SKM-1 (cell line): ENCODE results near the gene MAP3K6.

Source experiments
- DNase-seq: peaks from one replicate; lab custom pipeline; 2025; ENCODE audit not compliant: unreplicated experiment; lab: John Stamatoyannopoulos, UW

Gene MAP3K6

DNA sequence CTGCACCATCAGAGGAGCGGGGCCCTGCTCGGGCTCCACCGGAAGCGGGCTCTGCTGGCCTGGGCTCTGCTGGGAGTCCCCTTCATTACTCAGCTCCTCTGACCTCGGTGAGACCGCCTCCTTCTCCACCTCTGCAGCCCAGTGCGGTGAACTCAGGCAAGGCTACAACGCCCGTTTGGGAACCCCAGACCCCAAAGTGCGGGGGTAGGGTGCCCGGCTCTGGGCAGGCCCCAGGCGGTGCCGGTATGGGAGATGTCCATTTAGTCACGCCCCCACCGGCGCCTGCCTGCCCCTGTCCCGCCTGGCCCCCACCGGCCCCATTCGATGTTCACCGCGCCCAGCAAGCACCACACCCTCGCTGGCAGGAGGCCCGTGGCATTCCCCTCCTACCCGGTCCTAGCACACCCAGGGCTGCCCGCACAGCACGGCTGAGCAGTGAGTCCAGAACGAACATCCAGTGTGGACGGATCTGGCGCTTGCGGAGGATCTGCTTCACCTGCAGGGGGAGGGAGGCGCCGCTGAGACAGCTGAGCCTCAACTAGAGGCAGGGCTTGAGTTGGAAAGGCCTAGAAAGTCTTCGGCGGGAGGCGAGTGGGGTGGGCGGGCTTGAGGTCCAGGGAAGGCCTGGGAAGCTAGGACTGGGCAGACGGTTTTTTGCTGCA lies 10.0 kb downstream of the MAP3K6 start:
- DNase-seq: no peak

- DNase-seq: no peak
Measured at GRCh38 chr1:27356277-27356618, 10.5 kb downstream of the MAP3K6 start.

- DNase-seq: no peak
Measured at GRCh38 chr1:27355683-27356082, 11.1 kb downstream of the MAP3K6 start.

DNA sequence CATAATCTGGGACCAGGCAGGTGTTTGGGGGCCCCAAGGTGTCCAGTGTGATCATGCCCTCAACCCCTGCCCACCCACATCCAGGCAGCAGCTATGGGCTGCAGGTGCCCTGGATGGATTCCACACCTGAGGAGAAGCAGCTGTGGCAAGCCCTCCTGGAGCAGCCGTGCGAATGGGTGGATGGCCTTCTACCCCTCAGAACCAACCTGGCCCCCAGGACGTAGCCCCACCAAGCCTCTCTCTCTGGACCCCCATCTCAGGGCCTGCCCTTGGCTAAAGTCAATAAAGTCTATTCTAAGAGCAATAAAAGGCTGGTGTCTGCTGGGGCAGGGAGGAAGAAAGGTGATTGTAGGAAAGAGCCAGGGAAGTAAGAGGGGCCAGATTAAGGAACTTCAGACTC lies 13.1 kb downstream of the MAP3K6 start:
- DNase-seq: no peak

DNA sequence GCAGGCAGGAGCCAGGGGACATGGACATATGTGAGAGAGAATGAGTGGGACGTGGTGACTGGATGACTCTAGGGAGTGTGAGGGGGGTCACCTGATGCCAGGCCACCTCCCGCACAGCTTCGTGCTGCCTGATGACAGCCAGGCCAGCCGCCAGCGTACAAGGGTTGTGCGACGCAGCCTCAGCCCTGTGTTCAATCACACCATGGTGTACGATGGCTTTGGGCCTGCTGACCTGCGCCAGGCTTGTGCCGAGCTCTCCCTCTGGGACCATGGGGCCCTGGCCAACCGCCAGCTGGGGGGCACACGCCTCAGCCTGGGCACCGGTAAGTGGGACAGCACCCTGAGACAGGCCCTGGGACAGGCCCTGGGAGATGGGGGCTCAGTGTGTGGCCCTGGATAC lies 13.6 kb downstream of the MAP3K6 start:
- DNase-seq: no peak

DNA sequence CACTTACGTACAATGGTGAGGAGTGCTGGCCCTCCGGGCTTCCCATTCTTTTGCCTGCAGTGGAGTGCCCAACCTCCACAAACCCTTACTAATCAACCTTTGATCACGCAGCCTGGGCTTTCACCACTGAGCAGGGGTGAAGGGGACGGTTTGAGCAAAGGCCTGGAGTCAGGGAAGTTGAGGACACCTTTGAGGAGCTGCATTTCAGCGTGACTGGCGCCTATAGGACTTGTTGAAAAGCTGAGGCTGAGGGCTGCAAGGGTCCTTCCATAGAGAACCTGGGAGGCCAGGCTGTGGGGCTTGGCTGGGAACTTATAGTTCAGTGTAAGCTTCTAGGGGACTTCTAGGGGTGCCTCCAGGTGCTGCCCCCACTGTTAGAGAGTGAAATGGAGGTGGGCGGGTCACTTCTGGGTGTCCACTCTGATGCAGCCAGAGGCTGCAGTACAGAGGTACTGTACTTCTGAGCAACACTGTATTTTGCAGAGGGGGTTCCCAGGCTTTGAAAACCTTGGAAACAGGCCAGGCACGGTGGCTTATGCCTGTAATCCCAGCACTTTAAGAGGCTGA lies 15.1 kb downstream of the MAP3K6 start:
- no peak for DNase-seq

DNA sequence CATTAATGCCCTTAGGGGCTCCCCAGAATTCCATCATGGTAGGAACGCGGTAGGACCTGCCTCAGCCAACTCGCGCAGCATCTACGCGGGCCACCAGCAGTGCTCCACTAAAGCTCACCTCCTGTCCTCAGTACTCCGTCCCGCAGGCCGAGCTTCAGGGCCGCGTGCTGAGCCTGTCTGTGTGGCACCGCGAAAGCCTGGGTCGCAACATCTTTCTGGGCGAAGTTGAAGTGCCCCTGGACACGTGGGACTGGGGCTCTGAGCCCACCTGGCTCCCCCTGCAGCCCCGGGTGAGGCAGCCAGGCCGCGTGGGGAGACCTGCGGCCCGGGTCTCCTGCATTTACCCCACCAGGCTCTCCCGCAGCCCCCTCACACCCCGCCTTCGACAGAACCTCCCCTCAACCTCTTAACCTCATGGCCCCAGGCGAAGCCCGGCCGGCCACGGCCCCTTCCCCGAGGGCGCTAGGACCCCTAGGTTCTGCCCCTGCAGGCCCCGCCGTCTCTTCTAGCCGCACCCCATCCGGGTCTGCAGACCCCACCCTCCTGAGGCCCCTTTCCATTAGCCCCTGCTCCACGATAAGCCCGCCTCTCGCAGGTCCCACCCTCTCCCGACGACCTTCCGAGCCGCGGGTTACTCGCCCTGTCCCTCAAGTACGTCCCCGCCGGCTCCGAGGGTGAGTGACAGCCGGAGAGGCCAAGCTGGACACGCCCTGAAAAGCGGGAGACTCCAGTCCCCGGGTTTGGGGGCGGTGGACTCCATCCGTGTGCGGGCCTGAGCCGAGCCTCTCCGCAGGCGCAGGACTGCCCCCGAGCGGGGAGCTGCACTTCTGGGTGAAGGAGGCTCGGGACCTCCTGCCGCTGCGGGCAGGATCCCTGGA lies 15.9 kb downstream of the MAP3K6 start:
- no peak for DNase-seq

DNA sequence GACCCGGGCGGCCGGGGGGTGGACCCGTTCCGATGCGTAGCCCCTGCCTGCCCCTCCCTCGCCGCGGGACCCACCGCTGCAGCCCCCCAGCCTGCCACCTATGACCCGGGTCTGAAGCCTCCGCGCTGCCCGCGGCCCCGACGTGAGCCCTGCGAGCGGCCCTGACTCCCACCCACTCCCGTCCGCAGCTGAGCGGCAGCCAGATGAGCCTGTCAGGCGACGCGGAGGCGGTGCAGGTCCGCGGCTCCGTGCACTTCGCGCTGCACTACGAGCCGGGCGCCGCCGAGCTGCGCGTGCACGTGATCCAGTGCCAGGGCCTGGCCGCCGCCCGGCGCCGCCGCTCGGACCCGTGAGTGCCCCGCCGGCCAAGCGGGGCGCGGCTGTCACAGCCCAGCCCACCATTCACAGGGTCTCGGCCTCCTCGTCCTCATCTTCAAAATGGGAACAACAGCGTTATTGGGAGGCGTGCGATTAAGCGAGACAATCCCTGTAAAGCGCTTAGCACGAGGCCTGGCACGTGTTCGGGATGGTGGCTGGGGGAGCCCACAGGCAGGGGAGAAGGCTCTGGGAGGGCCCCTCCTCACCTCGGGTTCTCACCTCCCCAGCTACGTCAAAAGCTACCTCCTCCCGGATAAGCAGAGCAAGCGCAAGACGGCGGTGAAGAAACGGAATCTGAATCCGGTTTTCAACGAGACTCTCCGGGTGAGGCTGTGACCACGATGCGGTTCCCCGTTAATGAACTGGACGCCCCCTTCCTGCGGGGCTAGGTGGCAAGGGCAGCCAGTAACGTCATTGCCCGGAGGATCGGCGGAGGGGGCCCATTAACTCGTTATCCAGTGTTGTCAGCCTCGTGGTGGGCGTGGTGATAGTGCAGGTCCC lies 16.7 kb downstream of the MAP3K6 start:
- no peak for DNase-seq

DNA sequence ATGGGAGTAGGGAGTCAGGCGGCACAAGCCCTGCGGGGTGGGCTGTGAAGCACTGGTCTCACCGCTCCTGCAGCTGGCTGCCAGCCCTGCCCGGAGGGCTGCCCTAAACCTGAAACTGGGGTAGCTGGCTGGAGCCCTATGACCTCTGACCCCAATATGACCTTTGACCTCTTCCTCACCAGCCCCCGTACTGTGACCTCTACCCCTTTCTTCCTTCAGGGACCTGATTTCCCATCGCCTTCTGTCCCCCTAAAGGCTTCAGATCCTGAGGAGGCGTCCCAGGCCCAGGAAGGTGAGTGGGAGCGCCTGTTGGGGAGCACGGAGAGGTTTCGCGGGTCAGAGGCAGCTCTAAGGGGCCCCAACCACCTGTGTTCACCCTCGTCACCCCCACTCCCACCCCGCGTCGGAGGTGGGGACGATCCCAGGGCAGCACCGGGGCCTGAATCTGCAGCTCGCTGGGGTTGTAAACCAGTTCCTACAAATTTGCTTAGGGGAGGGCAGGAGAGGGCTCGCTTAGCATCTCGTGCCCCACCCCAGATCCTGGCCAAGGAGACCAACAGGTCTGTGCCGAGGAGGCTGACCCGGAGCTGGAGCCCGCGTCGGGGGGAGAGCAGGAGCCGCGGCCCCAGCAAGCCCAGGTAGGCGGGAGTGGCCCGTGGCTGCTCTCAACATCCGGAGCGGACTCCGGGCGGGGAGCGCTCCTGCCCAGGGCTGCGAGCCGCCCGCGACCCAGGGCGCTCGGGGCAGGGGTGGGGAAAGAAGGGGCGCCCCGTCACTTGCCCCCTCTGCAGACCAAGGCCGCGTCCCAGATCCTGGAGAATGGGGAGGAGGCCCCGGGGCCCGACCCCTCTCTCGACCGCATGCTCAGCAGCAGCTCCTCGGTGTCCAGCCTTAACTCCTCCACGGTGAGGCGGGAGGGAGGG lies 17.6 kb downstream of the MAP3K6 start:
- DNase-seq: no peak

GRCh38 chr1:27346991-27347624 lies 19.7 kb downstream of the MAP3K6 start:
- no peak for DNase-seq

DNA sequence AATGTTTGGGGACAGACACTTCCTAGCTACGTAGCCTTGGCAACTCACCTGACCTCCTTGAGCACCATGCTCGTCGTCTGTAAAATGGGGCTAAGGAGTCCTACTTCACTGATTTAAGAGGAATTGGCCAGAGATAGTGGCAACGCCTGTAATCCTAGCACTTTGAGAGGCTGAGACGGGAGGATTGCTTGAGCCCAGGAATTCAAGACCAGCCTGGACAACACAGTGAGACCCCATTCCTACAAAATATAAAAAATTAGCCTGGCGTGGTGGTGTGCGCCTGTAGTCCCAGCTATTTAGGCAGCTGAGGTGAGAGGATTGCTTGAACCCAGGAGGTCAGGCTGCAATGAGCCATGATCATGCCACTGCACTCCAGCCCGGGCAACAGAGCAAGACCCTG lies 20.4 kb downstream of the MAP3K6 start:
- no peak for DNase-seq

GRCh38 chr1:27345272-27345671 lies 21.5 kb downstream of the MAP3K6 start:
- no peak for DNase-seq

- no peak for DNase-seq
Measured at GRCh38 chr1:27343639-27344025, 23.1 kb downstream of the MAP3K6 start.

GRCh38 chr1:27342778-27343638 lies 23.8 kb downstream of the MAP3K6 start:
- DNase-seq: peak; percentile 95

- no peak for DNase-seq
Measured at GRCh38 chr1:27342391-27342777, 24.4 kb downstream of the MAP3K6 start.

DNA sequence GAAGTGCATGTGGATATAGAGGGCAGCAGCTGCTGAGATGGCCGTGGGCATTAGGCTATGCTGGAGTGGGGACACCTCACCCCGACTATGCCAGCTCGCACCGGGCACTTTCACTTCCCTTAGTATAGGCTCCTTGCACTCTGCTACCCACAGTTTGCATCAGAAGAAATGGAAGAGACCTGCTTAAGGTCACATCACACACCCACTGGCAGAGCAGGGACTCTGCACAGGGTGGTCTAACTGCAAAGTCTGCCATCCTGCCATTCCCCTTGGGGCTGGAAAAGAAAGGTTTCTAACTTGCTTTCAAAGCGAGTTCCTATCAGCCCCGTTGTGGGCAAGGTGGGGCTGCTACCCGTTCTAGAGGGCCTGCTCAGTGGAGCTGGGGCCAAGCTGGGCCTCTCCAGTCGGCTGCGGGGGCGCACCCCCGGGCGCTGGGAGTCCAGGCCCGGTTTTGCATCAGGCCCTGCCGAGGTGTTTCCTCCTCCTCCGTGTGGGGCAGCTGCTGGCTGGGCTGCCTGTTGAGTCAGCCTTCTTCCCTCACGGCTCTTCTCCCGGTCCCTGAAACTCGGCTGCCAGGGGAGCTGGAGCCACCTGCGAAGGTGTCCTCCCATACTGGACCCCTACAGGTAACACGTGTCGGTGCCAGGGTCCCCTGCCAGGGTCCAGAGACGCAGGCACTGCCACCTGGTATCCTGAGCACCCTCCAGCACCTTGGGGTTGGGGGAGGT lies 25.1 kb downstream of the MAP3K6 start, which contains the start of gene SYTL1:
TSS of gene SYTL1 (plus strand) at position 498 of the 728 bp plus-strand sequence. CDS start 3,313 bp downstream, outside the sequence.
- DNase-seq: peak; percentile 53

GRCh38 chr1:27339213-27339612 lies 27.5 kb downstream of the MAP3K6 start:
- DNase-seq: no peak

DNA sequence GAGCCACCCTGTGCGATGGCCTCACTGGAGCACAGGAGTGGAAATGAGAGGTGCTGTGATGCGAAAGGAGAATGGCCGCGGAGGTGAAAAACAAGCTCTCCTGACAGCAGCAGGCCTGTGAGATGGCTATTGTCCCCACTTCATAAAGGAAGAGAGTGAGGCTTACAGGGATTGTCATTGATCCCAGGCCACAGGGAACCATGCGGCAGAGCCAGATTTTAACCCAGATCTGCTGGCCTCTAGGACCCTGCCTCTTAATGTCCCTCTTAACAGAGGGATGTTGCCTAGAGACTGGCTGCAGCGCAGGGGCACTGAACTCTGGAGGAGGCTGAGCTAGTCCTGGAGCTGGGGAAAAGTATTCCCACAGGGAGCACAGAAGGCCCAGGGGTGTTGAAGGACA lies 28.0 kb downstream of the MAP3K6 start:
- DNase-seq: no peak
